NCI-H1694 (cell line): Measurements from ENCODE around the gene TATDN3.
A peak's percentile ranks its signal among the peaks of the same experiment; 100 is the strongest.
"Not testable (repeated sequence)": the region's sequence is repeated elsewhere in the genome, so short reads cannot be mapped to it uniquely, and the experiment has no call there.

Source experiments
- DNase-seq: peaks from one replicate; lab custom pipeline; 2025; lab: John Stamatoyannopoulos, UW

The TATDN3 gene, protein sequence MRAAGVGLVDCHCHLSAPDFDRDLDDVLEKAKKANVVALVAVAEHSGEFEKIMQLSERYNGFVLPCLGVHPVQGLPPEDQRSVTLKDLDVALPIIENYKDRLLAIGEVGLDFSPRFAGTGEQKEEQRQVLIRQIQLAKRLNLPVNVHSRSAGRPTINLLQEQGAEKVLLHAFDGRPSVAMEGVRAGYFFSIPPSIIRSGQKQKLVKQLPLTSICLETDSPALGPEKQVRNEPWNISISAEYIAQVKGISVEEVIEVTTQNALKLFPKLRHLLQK

DNA sequence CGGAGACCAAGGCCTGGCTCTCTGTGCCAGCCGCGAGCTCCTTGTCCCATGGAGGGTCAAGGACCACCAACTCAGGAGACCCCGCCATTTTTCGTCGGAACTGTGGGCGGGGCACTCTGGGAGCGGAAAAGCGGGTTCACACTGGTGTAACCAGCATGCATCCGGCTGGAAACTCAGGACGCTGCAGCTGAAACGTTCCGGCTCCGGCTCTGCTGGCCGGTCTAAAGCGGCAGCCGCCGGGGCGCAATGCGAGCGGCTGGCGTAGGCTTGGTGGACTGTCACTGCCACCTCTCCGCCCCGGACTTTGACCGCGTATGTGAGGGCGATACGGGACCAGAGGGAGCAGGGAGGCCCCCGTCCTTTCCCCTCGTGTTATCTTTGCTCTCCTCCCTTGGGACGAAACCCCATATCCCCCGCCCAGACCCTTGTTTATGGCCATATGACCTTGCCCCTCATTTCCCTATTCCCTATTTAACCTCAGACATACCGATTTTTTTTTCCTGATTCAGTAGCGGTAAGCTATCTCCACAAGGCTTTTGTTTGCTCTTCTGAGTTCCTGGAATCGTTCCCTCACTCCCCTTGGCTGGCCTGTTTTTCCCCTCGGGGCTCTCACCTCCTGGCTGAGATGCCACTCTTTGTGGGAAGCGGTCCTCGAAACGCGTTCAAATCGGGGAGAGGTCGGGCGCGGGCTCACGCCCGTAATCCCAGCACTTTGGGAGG is at the start of gene TATDN3, which contains the start of gene NSL1:
Gene TATDN3, plus strand, starts transcription at position 219 of the 720 bp plus-strand sequence. Its CDS starts 28 bp downstream, at position 247.
Gene NSL1, minus strand, starts transcription at position 102 of the 720 bp plus-strand sequence. Its CDS starts 14 bp downstream, at position 88.
- DNase-seq = peak; percentile 93

DNA sequence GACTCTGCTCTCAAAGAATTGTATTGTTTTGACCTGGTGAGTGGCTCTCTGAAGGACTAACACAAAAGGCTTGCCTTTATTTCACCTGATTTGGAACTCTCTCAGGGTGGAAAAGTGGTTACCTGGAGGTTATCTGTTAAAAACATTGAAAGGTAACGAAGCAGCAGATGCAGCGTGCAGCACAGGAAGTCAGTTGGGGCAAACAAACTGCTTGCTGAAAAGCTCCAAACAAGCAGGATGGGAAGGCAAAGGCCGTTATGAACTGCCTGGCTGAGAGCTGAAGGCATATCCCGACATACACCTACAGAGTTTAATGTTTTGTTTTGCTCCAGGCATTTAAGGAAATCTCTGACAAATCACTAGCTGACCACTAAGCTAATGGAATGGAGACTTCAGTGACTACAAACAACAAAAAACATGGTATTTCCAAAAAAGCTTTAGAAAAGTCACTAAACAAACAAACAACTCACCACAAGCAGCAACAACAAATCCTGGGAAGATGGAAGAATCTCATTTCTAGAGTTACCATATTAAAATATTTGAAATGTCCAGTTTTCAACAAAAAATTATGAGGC is 47.7 kb upstream of the TATDN3 start:
- no peak for DNase-seq

DNA sequence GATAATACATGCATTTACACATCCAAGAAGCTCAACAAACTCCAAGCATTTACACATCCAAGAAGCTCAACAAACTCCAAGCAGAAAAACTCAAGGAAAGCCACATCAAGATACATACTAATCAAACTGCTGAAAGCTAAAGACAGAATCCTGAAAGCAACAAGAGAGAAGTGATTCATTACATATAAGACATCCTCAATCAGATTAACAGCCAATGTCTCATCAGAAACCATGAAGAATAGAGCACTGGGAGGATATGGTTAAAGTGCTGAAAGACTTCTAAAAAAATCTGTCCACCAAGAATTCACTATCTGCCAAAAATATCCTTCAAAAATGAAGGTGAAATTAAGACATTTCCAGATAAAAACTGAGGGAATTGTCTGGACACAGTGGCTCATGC is 46.4 kb upstream of the TATDN3 start:
- no peak for DNase-seq

DNA sequence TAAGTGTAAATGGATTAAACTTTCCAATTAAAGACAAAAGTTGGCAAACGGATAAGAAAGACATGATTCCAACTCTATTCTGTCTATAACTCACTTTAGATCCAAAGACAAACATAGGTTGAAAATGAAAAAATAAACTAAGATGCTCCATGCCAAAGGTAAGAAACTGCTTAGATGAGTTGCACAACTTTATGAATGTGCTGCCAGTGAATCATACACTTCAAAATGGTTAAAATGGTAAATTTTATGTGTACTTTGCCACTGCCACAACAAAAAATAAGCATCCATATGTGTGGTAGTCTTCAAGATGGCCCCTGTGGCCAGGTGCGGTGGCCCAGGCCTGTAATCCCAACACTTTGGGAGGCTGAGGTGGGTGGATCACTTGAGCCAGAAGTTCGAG is 45.1 kb upstream of the TATDN3 start:
- DNase-seq = no peak

DNA sequence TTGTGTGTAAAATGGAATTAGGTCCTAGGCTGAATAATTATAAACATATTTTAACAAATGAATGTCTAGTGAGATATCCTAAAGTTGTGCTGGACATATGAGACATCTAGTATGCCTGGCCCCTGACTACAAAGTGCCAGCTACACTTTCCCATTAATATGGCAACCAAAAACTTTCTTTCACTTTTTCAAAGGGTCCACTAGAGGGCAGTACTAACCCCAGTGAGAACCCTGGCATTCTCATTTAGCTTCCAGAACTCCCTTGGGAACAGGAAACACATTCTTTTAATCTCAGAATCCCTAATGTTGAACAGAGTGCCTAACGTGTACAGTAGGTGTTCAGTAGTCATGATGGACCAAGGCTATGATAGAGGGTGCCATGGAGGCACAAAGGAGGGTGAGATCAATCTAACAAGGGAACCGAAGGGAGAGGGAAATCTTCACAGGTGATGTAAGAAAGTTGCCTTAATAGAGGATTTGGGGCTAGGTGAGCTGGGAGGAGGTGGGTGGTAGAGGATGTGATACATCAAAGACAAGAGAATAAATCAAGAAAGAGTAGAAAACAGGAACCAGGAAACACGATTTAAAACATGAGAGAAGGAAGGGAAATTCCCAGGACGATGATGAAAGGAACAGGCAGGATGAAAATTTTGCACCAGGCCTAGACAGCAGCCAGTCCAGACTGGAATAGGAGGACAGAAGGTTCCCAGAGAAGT is 41.7 kb upstream of the TATDN3 start:
- DNase-seq = peak; percentile 42

DNA sequence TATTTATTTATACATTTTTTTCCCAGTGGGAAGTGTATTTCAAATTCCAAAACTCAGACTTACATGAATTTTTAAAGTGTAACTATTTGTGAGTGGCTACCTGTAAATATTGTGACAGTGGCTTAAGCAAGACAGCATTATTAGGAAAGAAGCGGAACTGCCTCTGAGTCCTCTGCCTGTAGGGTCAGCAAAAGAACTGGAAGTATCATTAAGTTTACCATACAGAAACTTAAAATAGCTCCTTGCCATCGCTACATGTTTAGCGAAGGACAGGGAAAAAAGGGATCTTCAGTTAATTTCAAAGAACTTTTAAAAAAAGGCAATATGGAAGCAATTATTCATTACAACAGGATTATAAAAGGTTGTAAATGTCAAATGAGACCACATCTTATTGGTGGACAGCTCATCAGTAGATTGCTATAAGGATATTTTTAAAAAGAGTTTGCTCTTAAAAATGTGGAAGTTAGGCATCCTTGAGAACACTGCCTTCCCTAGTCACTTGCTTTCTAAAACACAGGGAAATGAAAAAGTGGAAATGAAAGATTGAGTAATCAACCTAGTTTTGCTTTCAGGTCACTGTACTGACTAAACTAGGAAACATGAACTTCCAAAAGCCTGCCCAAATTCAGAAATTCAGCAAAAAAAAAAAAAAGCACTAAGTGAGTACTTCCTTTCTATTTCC is 39.3 kb upstream of the TATDN3 start:
- no peak for DNase-seq

DNA sequence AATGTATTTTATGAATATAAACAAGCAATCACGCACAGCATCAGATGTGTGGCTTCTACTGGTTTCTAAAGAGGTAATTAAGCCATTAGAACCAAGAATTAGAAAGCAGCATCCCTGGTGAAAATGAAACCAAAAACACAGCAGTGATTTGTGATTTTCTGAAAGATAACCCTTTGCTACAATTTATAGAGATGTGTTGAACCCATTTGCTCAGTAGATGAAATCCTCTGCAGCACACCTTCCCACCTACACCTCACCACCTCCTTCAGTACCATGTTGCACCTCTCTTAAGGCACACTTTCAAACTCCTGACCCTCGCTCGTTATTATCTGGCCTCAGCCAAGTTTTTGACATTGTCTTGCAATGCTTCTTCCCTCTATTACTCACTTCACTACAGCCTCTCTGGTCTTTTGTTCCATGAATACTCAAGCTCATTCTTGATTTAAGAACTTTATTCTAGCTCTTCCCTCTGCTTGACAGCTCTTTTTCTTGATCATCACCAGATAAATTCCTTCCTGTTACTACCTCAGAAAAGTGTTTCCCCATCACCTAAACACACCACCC is 38.7 kb upstream of the TATDN3 start:
- no peak for DNase-seq

DNA sequence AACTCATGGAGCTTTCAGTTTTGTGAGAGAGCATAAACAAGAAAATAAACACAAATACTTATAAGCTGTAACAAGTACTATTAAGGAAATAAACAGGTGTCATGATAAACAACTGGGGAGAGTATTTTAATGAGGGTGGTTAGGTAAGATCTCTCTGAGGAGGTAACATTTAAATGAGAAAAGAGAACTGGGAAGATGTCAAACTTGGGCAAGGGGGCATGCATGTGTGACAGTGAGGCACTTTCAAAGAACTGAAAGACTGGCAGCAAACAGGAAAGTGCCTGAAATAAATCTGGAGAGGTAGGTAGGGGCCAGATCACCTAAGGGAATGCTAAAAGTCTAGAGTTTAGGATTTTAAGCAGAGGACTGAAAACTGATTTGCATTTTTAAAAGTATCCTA is 37.9 kb upstream of the TATDN3 start:
- DNase-seq = no peak

DNA sequence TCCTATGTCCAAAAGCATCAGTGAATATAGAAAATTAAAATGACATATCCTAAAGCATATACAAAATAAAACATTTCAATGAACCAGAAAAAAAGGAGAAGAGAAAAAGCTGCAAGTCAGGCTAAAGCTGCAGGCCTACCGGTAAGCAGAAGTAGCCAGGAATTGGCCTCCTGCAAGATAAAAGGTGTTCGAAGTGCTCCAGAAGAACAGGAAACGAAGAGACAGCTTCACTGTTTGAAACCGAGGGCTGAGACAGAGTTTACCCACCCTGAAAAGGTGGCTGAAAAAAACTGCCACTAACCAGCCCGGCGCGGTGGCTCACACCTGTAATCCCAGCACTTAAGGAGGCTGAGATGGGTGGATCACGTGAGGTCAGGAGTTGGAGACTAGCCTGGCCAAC is 37.5 kb upstream of the TATDN3 start:
- DNase-seq = no peak

DNA sequence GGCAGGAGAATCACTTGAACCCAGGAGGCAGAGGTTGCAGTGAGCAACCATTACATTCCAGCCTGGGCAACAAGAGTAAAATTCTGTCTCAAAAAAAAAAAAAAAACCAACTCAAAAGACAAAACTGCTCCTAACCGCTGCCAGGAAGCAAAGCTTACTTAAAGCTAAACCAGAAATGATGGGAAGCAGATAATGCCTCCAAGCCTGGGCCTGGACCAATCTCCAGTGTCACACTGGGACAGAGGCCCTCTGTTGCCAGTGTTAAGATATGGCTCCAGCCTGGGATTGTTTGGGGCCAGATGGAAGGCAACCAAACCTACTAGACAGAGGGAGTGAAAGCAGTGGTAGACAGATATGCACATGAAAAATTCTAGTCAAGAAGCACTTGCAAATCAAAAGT is 37.0 kb upstream of the TATDN3 start:
- no peak for DNase-seq

DNA sequence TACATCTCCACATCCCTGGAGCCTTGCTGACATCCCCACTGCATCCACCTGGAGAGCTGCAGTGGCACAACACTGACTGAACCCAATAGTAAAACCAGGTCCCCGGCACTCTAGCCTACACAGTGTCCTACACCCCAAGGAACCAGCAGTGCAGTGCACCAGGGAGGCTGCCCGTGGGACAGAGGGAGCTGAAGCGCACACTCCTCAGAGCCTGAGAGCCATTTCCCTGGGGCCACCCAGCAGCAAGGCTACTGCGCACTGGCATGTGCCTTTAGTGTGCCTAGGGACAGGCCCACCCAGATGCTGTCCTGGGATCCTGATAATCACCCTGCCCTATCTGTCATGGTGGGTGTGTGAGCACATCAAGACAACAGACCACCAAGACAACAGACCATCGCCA is 32.0 kb upstream of the TATDN3 start:
- DNase-seq = no peak

DNA sequence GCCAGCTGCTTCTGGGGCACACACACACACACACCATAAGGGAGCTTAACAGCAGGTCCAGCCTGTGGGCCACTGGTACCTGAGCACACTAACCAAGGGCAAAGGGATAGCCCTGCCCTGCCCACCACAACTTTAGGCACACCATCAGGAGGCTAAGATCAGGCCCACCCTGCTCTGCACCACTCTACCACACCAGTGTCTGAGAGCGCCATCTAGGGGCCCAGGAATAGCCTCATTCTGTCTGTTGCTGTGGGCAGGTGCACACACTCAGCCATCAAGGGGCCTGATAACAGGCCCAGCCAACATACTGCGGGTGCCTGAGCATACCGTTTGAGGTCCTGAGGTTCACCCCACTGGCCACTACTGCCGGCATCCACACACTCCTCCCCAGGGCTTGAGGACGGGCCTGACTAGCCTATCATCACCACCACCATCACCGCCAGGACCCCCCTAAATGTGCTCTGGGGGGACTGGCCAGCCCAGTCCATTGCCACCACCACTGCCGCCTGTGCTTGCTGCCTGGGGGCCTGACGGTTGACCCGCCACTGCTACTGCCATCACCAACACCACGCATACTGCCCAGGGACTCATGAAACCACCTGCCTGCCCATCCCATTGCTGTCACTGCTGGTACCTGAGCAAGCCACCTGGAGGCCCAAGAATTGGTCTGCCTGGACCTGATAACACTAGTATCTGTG is 31.4 kb upstream of the TATDN3 start:
- DNase-seq = no peak

DNA sequence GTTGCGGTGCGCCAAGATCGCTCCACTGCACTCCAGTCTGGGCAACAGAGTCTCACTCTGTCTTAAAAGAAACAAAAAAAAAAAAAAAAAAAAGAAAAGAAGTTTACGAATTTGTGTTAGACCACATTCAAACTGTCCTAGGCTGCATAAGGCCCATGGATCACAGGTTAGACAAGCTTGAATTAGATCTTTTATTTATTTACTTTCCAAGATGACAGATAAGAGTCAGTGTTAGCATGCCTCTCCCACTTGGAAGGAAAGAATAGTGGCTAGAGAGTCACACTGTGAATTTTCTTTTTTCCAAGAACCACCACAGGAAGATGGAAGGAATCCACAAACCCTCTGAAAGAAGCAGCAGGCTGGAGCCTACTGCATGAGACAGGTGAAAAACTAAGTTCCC is 29.5 kb upstream of the TATDN3 start:
- no peak for DNase-seq

DNA sequence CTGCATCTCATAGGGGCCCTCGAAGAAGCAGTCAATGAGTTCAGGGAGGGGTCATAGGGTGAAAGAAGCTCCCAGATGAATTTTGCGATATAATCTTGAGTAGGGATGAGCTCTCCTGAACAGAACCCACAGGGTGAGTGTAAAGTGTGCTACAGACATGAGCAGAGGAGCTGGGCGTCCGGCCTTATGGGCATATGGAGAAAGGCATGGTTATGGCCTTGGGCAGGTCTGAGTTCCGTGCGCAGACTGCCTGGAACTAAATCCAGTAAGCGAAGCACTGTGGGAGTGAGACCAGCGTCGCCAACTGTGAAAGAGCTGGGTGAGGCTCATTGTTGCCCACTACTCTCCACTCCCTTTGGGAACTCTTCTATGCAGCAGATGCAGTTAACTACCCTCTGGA is 28.9 kb upstream of the TATDN3 start:
- DNase-seq = no peak

DNA sequence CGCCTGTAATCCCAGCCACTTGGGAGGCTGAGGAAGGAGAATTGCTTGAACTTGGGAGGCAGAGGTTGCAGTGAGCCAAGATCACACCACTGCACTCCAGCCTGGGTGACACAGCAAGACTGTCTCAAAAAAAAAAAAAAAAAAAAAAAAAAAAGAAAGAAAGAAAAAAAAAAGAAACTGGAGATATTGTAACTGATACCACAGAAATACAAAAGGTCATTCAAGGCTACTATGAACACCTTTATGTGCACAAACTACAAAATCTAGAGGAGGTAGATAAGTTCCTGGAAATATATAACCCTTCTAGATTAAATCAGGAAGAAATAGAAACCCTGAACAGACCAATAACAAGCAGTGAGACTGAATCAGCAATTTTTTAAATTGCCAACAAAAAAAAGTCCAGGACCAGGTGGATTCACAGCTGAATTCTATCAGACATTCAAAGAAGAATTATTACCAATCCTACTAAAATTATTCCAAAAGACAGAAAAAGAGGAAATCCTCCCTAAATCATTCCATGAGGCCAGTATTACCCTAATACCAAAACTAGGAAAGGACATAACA is 26.9 kb upstream of the TATDN3 start:
- DNase-seq = not testable (repeated sequence)

DNA sequence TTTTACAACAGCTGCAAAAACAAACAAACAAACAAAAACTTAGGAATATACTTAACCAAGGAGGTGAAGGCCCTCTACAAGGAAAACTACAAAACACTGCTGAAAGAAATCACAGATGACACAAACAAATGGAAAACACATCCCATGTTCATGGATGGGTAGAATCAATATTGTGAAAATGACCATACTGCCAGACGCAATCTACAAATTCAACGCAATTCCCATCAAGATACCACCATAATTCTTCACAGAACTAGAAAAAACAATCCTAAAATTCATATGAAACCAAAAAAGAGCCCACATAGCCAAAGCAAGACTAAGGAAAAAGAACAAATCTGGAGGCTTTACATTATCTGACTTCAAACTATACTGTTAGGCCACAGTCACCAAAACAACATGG is 24.9 kb upstream of the TATDN3 start:
- not testable (repeated sequence) for DNase-seq

DNA sequence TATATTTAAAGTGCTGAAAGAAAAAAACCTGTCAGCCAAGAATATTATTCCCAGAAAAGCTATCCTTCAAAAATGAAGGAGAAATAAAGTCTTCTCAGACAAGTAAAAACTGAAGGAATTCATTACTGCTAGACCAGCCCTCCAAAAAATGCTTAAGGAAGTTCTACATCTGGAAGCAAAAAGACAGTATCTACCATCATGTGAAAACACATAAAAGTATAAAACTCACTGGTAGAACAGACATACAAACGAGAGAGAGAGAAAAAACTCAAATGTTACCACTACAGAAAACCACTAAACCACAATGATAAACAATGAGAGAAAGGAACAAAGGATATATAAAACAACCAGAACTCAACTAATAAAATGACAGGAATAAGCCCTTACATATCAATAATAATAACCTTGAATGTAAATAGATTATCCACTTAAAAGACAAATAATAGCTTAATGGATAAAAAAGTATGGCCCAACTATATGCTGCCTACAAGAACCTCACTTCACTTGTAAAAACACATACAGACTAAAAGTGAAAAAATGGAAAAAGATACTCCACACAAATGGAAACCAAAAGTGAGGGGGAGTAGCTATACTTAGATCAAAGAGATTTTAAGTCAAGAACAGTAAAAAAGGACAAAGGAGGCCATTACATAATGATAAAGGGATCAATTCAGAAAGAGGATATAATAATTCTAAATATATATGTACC is 22.1 kb upstream of the TATDN3 start:
- no peak for DNase-seq

DNA sequence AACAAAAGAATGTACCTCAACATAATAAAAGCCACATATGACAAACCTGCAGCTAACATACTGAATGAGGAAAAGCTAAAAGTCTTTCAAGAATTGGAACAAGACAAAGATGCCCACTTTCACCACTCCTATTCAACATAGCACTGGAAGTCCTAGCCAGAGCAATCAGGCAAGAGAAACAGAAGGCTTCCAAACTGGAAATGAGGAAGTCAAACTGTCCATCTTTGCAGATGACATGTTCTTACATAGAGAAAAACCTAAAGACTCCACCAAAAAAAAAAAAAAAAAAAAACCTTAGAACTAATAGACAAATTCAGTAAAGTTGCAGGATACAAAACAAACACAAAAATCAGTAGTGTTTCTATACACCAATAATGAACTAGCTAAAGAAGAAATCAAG is 20.4 kb upstream of the TATDN3 start:
- no peak for DNase-seq

DNA sequence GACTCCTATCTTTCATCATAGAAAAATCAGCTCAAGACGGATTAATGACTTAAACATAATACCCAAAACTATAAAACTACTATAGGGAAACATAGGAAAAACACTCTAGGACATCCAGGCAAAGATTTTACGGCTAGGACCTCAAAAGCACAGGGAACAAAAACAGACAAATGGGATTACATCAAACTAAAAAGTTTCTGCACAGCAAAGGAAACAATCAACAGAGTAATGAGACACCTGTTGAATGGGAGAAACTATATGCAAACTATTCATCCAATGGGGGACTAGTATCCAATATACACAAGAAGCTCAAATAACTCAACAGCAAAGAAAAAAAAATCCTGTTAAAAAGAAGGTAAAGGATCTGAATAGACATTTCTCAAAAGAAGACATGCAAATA is 18.7 kb upstream of the TATDN3 start:
- DNase-seq = no peak

DNA sequence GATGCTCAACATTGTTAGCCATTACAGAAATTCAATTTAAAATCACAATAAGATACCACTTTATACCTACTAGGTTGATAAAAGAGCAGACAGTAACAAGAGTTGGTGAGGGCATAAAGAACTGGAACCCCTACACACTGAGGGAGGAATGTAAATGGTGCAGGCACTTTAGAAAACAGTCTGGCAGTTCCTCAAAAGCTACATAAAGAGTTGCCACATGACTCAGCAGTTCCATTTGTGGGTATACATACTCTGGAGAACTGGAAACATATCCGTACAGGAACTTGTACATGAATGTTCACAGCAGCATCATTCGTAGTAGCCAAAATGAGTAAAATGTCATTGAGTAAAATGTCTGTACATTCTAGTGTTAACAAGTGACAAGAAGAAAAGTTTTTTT is 17.1 kb upstream of the TATDN3 start:
- DNase-seq = no peak
